Body of pancreas (tissue), 4 donors: ENCODE data around the gene HOXA1.

Source experiments
- CTCF ChIP-seq, 7 experiments: fragments of 450-650 bp in 4 of 7; fragments of 200-600 bp in 3 of 7; sonication (generic) in 3 of 7; IDR thresholded peaks; one replicate each; pipeline ENCODE4 v1.5.1; 2016 to 2019; ENCODE audit warnings: antibody characterized with exemption in 7 of 7
- POLR2A ChIP-seq, 3 donors: fragments of 450-650 bp; IDR thresholded peaks; one replicate each; pipeline ENCODE4 v1.6.1; 2016; ENCODE audit warnings: antibody characterized with exemption in 3 of 3, mild to moderate bottlenecking in 2 of 3

- TF ChIP-seq CTCF (IDR thresholded peaks at IDR 0.05) (no peak), POLR2A (IDR thresholded peaks at IDR 0.05) (peak; percentile 10 to 40 (median 38))
These were observed at the start of gene HOXA1 for GRCh38 chr7:27095897-27096767.
